Body of pancreas (tissue), 4 donors: Measurements from ENCODE around the gene ZIC4. TPM values are rescaled to one million over a fixed set of nuclear protein-coding genes. Genes with fewer than 3 reads are reported as not detected.

ENCODE experiments used
- ATAC-seq: fragments of 150-250 bp; one replicate; pipeline ENCODE4 v1.9.1; 2016
- DNase-seq, 4 donors: peaks; one replicate each; pipeline ENCODE4 v3.0.0-alpha.2; 2019
- H3K27ac ChIP-seq, 4 donors: fragments of 200-600 bp; sonication (generic); 1 replicate in 3 of 4; 2 replicates in 1 of 4; pipeline versions ENCODE4 v1.5.1 to v1.6.1; 2016 to 2019; ENCODE audit warnings: mild to moderate bottlenecking in 1 of 4, mixed read lengths in 1 of 4, moderate library complexity in 1 of 4
- H3K27me3 ChIP-seq, 2 donors: fragments of 200-600 bp; sonication (generic); one replicate each; pipeline ENCODE4 v1.6.0; 2016; ENCODE audit warnings: mild to moderate bottlenecking in 1 of 2
- H3K36me3 ChIP-seq, 2 donors: fragments of 200-600 bp; sonication (generic); replicated peaks in 1 of 2; 2 replicates each; pipeline ENCODE4 v1.5.1; 2016; ENCODE audit warnings: low read depth in 2 of 2; ENCODE audit not compliant: insufficient read depth in 1 of 2
- H3K4me1 ChIP-seq: fragments of 200-600 bp; sonication (generic); one replicate; pipeline ENCODE4 v1.6.0; 2016
- H3K4me3 ChIP-seq, 2 donors: fragments of 200-600 bp; sonication (generic); 1 replicate in 1 of 2; 2 replicates in 1 of 2; pipeline ENCODE4 v1.5.1; 2016 to 2019
- H3K9me3 ChIP-seq, 3 donors: fragments of 200-600 bp; sonication (generic); 1 replicate in 2 of 3; 2 replicates in 1 of 3; pipeline ENCODE4 v1.5.1; 2016
- CTCF ChIP-seq, 7 experiments: fragments of 450-650 bp in 4 of 7; fragments of 200-600 bp in 3 of 7; sonication (generic) in 3 of 7; IDR thresholded peaks; one replicate each; pipeline ENCODE4 v1.5.1; 2016 to 2019; ENCODE audit warnings: antibody characterized with exemption in 7 of 7
- POLR2A ChIP-seq, 3 donors: fragments of 450-650 bp; IDR thresholded peaks; one replicate each; pipeline ENCODE4 v1.6.1; 2016; ENCODE audit warnings: antibody characterized with exemption in 3 of 3, mild to moderate bottlenecking in 2 of 3
- WGBS, 2 donors: methylation state at CpG; one replicate each; pipeline ENCODE4 v1.1.5; 2017; 5-methylcytosine and 5-hydroxymethylcytosine counted together
- intact Hi-C: fragments of 100-400 bp; cut with DNase I; formaldehyde crosslinking; loops from one replicate; pipeline ENCODE4 v1.15.1; 2023
- total RNA-seq, 2 donors: library from RNA; depleted of rRNA; stranded (reverse); fragments of >200 nt; gene quantifications; one replicate each; pipeline ENCODE4 v1.1.0, GENCODE V29; 2016

ZIC4 gene
- total RNA-seq, 2 donors from 2014 or later, result not detected

DNA sequence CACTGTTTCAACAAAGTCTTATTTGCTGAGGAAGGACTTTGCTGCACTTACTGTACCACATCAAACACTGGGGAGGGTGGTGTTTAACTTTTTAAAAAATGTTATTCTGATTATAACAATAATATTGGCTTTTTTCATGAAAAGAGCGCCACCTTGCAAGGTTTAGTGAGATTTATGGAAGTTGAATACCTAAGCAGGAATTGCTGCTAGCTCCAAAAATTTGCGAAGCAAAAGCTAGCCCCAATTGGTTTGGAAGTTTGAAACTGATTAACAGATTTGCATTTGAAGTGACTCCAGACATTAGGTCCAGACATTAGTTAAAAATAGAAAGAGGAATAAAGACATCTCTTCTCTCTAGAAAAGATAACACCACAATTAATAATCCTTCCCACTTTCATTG is 9.5 kb upstream of the ZIC4 start:
- H3K9me3 ChIP-seq, result no peaks in the 10 kb centered on the region
- ATAC-seq (no peak), DNase-seq (no peak)
- no peak overlapping the region for H3K27ac ChIP-seq
- peaks cover 28% of the 10 kb centered on the region for H3K4me1 ChIP-seq
- 9 to 12% methylated on average over 2 of the region's 2 CpGs for WGBS, 2 donors
- H3K36me3 ChIP-seq, result no peaks in the 10 kb centered on the region
- peaks cover 9 to 47% of the 10 kb centered on the region in 2 donors for H3K27me3 ChIP-seq
- TF ChIP-seq POLR2A (IDR thresholded peaks at IDR 0.05) (no peak), CTCF (IDR thresholded peaks at IDR 0.05) (no peak)
- intact Hi-C loops, result no loop called here
- H3K4me3 ChIP-seq, result no peak overlapping the region

GRCh38 chr3:147415286-147415685 is 8.9 kb upstream of the ZIC4 start:
- DNase-seq, result no peak
- no peaks in the 10 kb centered on the region for H3K36me3 ChIP-seq
- 4 to 7% methylated on average over 6 of the region's 6 CpGs for whole genome bisulfite sequencing, 2 donors
- no peak overlapping the region for H3K27ac ChIP-seq
- H3K4me3 ChIP-seq, result no peak overlapping the region
- intact Hi-C loops, result no loop called here
- H3K4me1 ChIP-seq, result peaks cover 34% of the 10 kb centered on the region
- no peak for TF ChIP-seq CTCF (IDR thresholded peaks at IDR 0.05)
- TF ChIP-seq POLR2A (IDR thresholded peaks at IDR 0.05), result no peak
- ATAC-seq, result no peak
- no peaks in the 10 kb centered on the region for H3K9me3 ChIP-seq
- H3K27me3 ChIP-seq, result peaks cover 9 to 47% of the 10 kb centered on the region in 2 donors

GRCh38 chr3:147414390-147415138 is 8.2 kb upstream of the ZIC4 start:
- no peaks in the 10 kb centered on the region for H3K36me3 ChIP-seq
- H3K4me3 ChIP-seq, result no peak overlapping the region
- DNase-seq (no peak), ATAC-seq (no peak)
- H3K4me1 ChIP-seq, result peaks cover 36% of the 10 kb centered on the region
- H3K27me3 ChIP-seq, result peaks cover 9 to 45% of the 10 kb centered on the region in 2 donors
- H3K27ac ChIP-seq, result no peak overlapping the region
- intact Hi-C loops, result no loop called here
- 11 to 22% methylated on average over 18 of the region's 18 CpGs for WGBS, 2 donors
- no peaks in the 10 kb centered on the region for H3K9me3 ChIP-seq
- TF ChIP-seq CTCF (IDR thresholded peaks at IDR 0.05) (no peak), POLR2A (IDR thresholded peaks at IDR 0.05) (no peak)

DNA sequence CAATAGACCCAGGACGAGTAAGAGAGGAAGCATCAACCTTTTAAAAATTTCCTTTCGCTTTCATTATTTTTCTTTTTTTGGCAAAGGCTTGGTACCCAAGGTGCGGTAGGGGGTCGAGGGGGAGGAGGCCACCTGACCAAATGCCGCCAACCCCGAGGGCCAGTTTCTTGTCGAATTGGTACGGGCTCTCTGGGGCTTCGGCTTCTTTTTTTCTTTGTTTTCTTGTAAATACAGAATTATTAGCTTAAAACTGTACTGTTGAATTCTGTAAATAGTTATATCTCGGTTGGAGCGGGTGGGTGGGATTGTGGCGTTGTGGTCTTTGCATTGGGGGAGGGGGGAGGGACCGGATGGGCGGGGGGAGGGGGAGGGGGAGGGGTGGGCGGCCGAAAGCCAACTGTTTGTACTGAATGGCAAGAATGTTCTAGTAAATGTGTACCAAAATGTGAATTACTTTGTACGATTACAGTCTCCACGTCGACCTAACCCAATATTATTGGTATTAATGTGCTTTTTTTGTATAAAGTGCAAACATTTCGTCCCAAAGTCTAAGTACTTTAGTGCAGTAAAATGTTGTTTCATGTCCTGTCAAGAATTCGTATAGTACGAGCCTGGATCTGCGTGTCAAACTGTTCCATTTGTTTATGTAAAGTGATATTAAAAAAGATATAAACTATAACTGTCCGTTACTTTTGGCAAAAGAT is 7.5 kb upstream of the ZIC4 start:
- no peak for ATAC-seq
- Histone ChIP-seq H3K27me3 (peaks cover 9 to 49% of the 10 kb centered on the region in 2 donors), H3K36me3 (no peaks in the 10 kb centered on the region), H3K4me3 (no peak overlapping the region), H3K27ac (no peak overlapping the region), H3K9me3 (no peaks in the 10 kb centered on the region), H3K4me1 (peaks cover 35% of the 10 kb centered on the region)
- TF ChIP-seq CTCF (IDR thresholded peaks at IDR 0.05), result no peak
- TF ChIP-seq POLR2A (IDR thresholded peaks at IDR 0.05), result no peak
- WGBS, 2 donors, result 9 to 13% methylated on average over 24 of the region's 24 CpGs
- intact Hi-C loops, result no loop called here
- no peak for DNase-seq
